Testis (tissue), 2 donors: ENCODE data around the gene PITPNM3.

ENCODE experiments used
- POLR2A ChIP-seq: fragments of 450-650 bp; IDR thresholded peaks from one replicate; pipeline ENCODE4 v1.6.1; 2017; ENCODE audit warnings: antibody characterized with exemption, mild to moderate bottlenecking, moderate library complexity
- TF ChIP-seq, protein P1 (sequence below), 3 experiments: fragments of 450-650 bp in 2 of 3; fragments of 200-600 bp in 1 of 3; sonication (generic) in 1 of 3; IDR thresholded peaks; one replicate each; pipeline ENCODE4 v1.5.1; 2016 to 2019; ENCODE audit warnings: antibody characterized with exemption in 3 of 3, mild to moderate bottlenecking in 2 of 3, moderate library complexity in 1 of 3

DNA sequence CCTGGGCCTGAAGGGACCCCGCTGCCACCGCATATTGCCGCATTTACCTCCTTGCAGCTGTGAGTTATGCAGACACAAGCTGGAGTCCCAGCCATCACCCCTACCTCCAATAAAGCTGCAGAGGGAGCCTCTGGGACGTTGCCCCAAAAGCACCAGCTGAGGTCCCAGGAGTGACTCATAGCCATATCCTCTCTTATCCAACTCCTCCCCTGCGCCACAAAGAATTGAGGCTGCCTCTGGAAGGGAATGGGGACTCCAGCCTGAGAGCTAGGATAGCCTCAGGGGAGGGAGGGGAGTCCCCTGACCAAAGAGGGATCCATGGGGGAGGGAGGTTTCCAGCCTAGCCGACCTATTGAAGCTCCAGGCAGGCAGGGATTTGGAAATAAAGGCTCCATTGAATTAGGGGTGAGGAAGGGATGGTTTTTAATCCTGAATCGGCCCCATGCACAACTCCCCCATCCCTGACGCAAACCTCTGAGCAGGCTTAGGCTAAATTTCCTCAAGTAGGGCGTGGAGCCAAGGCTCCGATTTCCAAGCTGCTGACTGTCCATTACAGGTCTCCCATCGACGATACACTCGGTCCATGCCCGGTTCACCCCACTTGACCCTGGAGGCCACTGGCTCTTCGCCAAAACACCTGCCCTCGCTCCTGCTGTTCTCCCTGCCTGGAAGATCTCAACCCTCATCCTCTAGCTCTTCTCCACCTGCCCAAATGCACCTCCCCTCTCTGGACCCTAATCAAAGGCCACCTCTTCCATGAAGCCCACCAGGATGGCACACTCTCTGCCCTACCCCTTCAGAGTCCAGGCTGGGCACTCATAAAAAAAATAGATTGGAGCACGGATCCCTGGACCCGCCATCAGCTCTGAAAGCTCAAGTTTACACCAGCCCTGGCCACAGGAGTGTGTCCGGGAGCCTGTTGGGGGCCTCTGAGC lies 84.6 kb downstream of the PITPNM3 start:
- TF ChIP-seq, protein P1, sequence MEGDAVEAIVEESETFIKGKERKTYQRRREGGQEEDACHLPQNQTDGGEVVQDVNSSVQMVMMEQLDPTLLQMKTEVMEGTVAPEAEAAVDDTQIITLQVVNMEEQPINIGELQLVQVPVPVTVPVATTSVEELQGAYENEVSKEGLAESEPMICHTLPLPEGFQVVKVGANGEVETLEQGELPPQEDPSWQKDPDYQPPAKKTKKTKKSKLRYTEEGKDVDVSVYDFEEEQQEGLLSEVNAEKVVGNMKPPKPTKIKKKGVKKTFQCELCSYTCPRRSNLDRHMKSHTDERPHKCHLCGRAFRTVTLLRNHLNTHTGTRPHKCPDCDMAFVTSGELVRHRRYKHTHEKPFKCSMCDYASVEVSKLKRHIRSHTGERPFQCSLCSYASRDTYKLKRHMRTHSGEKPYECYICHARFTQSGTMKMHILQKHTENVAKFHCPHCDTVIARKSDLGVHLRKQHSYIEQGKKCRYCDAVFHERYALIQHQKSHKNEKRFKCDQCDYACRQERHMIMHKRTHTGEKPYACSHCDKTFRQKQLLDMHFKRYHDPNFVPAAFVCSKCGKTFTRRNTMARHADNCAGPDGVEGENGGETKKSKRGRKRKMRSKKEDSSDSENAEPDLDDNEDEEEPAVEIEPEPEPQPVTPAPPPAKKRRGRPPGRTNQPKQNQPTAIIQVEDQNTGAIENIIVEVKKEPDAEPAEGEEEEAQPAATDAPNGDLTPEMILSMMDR (IDR thresholded peaks at IDR 0.05), result no peak
- no peak for TF ChIP-seq POLR2A
